HT-29 (cell line): ENCODE results near the gene THAP12. TPM values are rescaled to one million over a fixed set of nuclear protein-coding genes. Genes with fewer than 3 reads are reported as not detected.

Source experiments
- DNase-seq: peaks from one replicate; pipeline ENCODE4 v3.0.0-alpha.2; 2015; ENCODE audit warnings: low spot score
- total RNA-seq: library from RNA; depleted of rRNA; stranded (reverse); fragments of >200 nt; shearing (Covaris generic); gene quantifications from 2 replicates; pipeline ENCODE4 v1.2.3, GENCODE V29; 2014

THAP12 gene
- total RNA-seq, 1 experiment from 2014 or later = 27.4 TPM

GRCh38 chr11:76379807-76380158 is 1.1 kb downstream of the THAP12 start:
- no peak for DNase-seq

- no peak for DNase-seq
Measured at GRCh38 chr11:76376746-76377558, 4.0 kb downstream of the THAP12 start.

DNA sequence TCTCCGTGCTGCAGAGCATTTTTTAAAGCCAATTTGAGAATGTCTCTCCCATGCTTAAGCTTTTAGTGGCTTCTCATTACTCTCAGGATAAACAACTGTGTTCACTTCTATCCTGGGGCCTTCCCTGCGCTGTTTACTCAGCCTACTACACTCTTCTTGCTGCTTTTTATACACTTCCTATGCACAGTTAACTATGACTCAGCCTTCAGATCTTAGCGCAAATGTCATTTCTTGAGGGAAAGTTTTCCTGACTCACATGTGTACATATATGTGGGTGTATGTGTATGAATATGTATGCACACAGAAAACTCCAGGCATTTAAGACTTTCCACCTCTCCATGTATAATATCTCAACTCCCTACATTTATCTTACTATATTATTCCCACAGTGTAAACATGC is 9.8 kb downstream of the THAP12 start:
- peak; percentile 55 for DNase-seq

- no peak for DNase-seq
Measured at GRCh38 chr11:76369406-76369805, 11.5 kb downstream of the THAP12 start.

DNA sequence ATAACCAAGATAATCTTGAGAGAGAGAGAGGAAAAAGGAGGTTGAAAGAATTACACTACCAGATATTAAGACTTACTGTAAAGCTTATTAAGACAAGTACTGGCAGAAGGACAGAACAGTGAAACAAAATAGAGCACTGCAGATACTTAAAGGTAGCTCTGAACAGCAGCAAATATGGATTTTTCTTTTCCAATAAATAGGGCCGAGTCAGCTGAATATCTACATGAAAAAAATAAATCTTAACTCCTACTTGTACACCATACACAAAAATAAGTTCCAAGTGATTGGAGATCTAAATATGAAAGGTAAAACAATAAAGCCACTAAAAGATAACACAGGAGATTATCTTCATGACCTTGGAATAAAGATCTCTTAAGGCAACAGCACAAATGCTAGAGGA is 12.4 kb downstream of the THAP12 start:
- DNase-seq = no peak

DNA sequence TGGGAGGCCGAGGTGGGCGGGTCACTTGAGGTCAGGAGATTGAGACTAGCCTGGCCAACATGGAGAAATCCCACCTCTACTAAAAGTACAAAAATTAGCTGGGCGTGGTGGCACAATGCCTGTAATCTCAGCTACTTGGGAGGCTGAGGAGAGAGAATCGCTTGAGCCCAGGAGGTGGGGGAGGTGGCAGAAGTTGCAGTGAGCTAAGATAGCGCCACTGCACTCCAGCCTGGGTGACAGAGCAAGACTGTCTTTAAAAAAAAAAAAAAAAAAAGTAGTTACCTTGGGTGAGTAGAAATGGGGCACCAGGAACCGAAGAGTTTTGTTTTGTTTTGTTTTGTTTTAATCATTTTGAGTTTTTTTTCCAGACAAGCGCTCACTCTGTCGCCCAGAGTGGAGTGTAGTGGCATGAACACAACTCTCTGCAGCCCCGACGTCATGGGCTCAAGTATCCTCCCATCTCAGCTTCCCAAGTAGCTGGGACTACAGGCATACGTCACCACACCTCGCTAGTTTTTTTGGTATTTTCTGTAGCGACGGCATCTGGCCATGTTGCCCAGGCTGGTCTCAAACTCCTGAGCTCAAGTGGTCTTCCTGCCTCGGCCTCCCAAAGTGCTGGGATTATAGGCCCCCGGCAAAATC is 15.8 kb downstream of the THAP12 start:
- DNase-seq = no peak

DNA sequence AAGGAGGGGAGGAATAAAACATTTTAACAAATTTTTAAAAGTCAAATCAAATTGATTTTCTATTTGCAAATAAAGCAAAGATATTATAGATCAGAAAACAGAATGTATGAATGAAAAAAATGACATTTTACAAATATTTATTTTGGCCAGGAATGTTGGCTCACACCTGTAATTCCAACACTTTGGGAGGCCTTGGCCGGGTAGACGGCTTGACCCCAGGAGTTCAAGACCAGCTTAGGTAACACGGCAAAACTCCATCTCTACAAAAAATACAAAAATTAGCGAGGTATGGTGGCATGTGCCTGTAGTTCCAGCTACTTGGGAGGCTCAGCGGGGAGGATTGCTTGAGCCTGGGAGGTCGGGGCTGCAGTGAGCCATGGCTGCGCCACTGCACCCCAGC is 18.2 kb downstream of the THAP12 start:
- DNase-seq = no peak

DNA sequence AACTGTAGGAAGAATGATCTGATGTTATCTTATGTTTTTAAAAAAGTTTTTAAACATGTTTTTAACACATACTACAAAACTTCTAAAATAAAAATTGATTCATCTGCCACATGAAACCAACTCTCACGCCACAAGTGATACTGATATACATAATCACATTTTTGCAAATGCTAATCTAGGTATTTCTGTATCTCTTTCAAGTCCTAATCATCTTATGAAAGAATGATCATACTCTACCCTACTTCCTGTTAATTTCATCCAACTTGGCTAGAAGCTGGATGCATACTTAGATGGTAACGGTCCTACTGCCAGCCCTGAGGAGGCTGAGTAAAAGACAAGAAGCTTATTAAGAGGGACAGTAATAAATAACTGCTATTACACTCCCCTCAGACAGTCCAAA is 19.2 kb downstream of the THAP12 start:
- DNase-seq = no peak

DNA sequence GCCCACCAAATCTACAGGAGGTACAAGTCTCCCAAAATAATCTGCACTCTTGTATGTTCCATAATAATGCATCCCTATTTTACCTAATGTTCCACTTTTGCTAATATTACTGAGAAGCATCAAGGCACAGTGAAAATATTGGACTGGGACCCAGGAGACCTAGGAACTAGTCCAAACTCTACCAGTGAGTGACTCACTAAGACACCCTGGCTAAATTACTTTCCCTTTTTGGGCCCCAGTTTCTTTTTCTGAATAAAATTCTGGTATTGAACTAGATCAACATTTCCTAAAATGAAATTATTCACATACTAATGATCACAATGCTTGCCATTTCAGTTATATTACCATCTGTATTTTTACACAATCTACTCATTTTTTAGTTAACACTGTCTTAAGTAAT is 19.6 kb downstream of the THAP12 start:
- DNase-seq = no peak

- DNase-seq = no peak
Measured at GRCh38 chr11:76355172-76355571, 25.8 kb downstream of the THAP12 start.

DNA sequence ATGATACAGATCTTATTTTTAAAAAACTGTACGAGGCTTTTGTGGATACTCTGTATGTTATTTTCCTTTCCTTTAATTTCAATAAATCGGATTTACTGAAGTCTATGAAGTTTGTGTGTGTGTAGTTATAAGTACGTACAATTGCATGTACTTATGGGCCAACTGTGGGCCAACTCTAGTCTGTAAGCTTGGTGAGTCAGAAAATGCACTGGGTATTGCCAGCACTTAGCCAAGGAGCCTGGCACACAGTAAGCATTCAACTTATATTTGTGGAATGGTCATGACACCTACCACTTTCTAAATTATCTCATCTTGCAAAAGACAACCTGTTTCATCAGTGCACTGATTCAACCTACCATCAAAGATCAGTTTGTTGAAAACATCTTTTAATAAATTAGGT is 32.6 kb downstream of the THAP12 start:
- no peak for DNase-seq

GRCh38 chr11:76347466-76347865 is 33.5 kb downstream of the THAP12 start:
- DNase-seq = no peak

DNA sequence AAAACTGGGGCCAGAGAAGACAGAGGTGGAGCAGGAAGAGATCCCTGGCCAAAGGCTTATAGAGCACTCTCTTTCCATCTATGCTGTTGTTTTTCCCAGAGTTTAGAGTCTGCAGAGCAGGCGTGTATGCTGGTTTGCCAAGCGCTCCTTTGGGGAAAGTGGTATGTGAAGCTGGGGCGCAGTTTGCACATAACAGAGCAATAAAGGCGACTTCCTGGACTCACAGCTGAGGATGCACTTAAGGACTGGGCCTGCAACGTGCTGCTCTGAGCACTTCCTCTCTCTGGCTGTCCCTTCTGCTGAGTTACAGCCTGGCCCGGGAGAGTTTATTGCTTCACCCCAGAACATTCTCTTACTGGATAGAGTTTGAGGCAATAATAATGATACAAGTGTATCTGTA is 41.7 kb downstream of the THAP12 start:
- no peak for DNase-seq

- DNase-seq = no peak
Measured at GRCh38 chr11:76337923-76338322, 43.0 kb downstream of the THAP12 start.

DNA sequence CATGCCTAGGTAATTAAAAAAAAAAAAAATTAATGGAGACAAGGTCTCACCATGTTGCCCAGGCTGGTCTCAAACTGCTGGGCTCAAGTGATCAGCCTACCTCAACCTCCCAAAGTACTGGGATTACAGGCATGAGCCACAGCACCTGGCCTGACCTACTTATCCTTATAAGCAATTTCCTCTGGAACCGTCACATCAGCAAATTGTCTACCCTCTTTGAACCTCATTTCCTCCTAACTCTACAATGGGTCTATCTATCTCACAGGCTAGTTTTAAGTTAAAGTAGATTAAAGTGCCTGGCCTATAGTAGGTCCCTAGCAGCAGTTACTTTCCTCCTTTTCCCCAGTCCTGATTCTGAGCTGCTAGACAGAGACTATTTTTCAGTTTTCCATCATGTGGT is 43.5 kb downstream of the THAP12 start:
- no peak for DNase-seq

DNA sequence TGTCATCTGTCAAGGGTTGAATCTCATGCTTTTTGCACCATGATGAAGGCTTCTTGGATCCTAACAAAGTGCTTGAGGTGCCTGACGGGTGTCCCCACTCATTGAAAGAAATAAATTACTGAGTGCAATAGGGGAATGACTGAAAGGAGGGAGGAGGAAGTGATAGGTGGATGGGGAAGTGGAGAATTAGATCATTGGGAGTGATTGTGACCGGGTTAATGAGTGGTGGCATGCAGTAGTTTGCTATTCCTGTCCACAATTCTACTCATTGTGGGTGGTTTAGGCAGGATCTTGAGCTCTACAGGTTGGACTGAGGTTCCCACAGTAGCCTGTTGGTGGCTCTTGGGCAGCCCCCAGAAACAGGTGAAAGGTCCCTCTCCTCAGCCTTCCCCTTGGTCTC is 44.3 kb downstream of the THAP12 start:
- no peak for DNase-seq

DNA sequence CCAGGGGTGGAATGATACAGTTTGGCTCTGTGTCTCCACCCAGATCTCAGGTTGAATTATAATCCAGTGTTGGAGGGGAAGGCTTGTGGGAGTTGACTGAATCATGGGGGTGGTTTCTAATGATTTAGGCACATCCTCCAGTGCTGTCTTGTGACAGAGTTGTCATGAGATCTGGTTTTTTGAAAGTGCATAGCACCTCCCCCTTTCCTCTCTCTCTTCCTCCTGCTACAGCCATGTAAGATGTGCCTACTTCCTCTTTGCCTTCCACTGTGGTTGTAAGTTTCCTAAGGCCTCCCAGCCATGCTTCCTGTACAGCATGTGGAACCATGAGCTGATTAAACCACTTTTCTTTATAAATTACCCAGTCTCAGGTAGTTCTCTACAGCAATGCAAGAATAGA is 45.1 kb downstream of the THAP12 start:
- DNase-seq = no peak

DNA sequence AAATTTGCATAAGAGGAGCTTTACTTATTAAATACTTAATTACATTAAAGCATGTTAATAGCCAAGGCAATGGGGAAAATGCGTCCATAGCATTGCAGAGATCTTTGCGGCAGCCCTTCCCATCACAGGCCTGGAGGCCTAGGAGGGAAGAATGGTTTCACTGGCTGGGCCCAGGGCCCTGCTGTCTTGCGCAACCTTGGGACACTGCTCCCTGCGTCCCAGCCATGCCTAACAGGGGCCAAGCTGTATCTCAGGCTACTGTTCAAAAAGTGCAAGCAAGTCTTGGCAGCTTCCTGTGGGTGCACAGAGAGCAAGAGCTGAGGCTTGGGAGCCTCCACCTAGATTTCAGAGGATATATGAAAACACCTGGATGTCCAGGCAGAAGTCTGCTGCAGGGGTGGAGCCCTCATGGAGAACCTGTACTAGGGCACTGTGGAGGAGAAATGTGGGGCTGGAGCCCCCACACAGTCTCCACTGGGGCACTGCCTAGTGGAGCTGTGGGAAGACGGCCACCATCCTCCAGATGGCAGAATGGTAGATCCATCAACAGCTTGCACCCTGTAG is 46.0 kb downstream of the THAP12 start:
- DNase-seq = no peak

- DNase-seq = no peak
Measured at GRCh38 chr11:76330651-76331050, 50.3 kb downstream of the THAP12 start.

DNA sequence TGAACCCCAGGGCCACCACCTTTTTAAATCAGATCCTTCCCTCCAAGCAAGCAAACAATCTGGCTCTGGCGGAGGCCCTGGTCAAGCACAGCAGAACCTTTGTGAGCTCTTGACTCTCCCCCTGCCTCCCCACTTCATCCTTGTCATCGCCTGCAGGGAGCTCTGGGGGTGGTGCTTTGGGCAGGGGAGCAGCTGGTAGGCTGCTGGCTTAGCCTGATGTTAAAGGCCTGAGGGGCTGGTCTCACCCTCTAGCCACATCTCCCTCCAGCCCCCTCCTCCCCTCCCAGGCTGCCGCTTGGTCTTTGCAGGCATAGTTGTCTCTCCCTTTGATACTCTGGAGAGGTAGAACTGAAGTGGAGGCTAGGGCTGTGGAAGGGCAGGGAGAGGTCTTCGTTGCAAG is 50.9 kb downstream of the THAP12 start:
- DNase-seq = no peak

- DNase-seq = no peak
Measured at GRCh38 chr11:76329084-76329648, 51.8 kb downstream of the THAP12 start.

- DNase-seq = no peak
Measured at GRCh38 chr11:76327756-76328388, 53.1 kb downstream of the THAP12 start.
